ENCODE results near the gene PTPRF.

Gene PTPRF

GRCh38 chr1:43612406-43612805 is 81.7 kb downstream of the PTPRF start:
- no peak for DNase-seq

GRCh38 chr1:43613075-43613942 is 82.6 kb downstream of the PTPRF start:
- DNase-seq = no peak

- DNase-seq = no peak
Measured at GRCh38 chr1:43614211-43614610, 83.5 kb downstream of the PTPRF start.

GRCh38 chr1:43614891-43615290 is 84.2 kb downstream of the PTPRF start:
- DNase-seq = no peak

- no peak for DNase-seq
Measured at GRCh38 chr1:43616383-43616782, 85.7 kb downstream of the PTPRF start.

- no peak for DNase-seq
Measured at GRCh38 chr1:43617011-43617410, 86.3 kb downstream of the PTPRF start.

GRCh38 chr1:43617668-43618067 is 87.0 kb downstream of the PTPRF start:
- no peak for DNase-seq

GRCh38 chr1:43618521-43619313 is 88.0 kb downstream of the PTPRF start:
- no peak for DNase-seq

GRCh38 chr1:43619314-43619790 is 88.7 kb downstream of the PTPRF start:
- DNase-seq = no peak

- DNase-seq = no peak
Measured at GRCh38 chr1:43619996-43620920, 89.6 kb downstream of the PTPRF start.

- no peak for DNase-seq
Measured at GRCh38 chr1:43620956-43621355, 90.3 kb downstream of the PTPRF start.

GRCh38 chr1:43621386-43621785 is 90.7 kb downstream of the PTPRF start:
- DNase-seq = no peak

GRCh38 chr1:43621861-43622260 is 91.2 kb downstream of the PTPRF start:
- DNase-seq = no peak

GRCh38 chr1:43622471-43622870 is 91.8 kb downstream of the PTPRF start:
- no peak for DNase-seq

- no peak for DNase-seq
Measured at GRCh38 chr1:43622901-43623780, 92.5 kb downstream of the PTPRF start.

- DNase-seq = no peak
Measured at GRCh38 chr1:43625063-43625780, 94.5 kb downstream of the PTPRF start.

GRCh38 chr1:43632135-43632670 is 101.5 kb downstream of the PTPRF start:
- no peak for DNase-seq

- peak; percentile 17 for DNase-seq
Measured at GRCh38 chr1:43634721-43635120, 104.0 kb downstream of the PTPRF start.

- DNase-seq = no peak
Measured at GRCh38 chr1:43636006-43636641, 105.4 kb downstream of the PTPRF start.

- no peak for DNase-seq
Measured at GRCh38 chr1:43637267-43637666, 106.6 kb downstream of the PTPRF start.

All from EL (cell line).